Nephron (organoid): ENCODE measurements around the gene DGCR8.

Experiments
- H3K27ac Mint-ChIP-seq, 3 experiments: 2 replicates each; pipeline ENCODE4 v1.8.0; 2020; ENCODE audit warnings: mixed read lengths in 3 of 3, mild to moderate bottlenecking in 2 of 3, moderate library complexity in 1 of 3
- H3K27me3 Mint-ChIP-seq: 2 replicates; pipeline ENCODE4 v1.8.0; 2021; ENCODE audit warnings: low read depth, mild to moderate bottlenecking, moderate library complexity, mixed read lengths
- H3K36me3 Mint-ChIP-seq: 2 replicates; pipeline ENCODE4 v1.8.0; 2020; ENCODE audit warnings: low read depth, mixed read lengths
- H3K4me1 Mint-ChIP-seq: 2 replicates; pipeline ENCODE4 v1.8.0; 2020; ENCODE audit warnings: mixed read lengths
- H3K4me3 Mint-ChIP-seq, 3 experiments: 2 replicates each; pipeline ENCODE4 v1.8.0; 2020; ENCODE audit warnings: mild to moderate bottlenecking in 3 of 3, mixed read lengths in 3 of 3, moderate library complexity in 2 of 3
- H3K9me3 Mint-ChIP-seq: 2 replicates; pipeline ENCODE4 v1.8.0; 2020; ENCODE audit warnings: mixed read lengths
- CTCF ChIP-seq, 3 experiments: fragments of 200-600 bp; sonication (generic); IDR thresholded peaks; one replicate each; pipeline ENCODE4 v1.5.0; 2021; ENCODE audit warnings: antibody characterized with exemption in 3 of 3; ENCODE audit not compliant: unreplicated experiment in 3 of 3

DGCR8 gene

DNA sequence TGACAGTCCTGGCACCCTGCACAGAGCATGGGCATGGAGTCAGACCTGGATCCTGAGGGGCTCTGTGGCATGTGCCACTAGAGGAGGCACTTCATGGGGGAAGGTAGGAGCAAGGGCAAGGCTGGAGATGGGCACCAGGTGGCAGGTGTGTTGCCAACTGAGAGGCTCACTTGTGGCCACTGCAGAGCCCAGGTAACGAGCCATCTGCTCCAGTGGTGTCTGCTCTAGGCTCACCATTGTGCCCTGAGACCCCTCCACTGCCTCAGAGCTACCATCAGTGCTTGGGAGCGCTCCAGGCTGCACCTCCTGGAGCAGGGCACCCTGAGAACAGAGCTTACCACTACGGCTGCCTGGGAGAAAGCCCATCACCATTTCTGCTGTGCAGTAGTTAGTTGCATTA lies 50.3 kb downstream of the DGCR8 start:
- Mint-ChIP-seq H3K36me3 (peaks cover 17% of the 10 kb centered on the region), H3K9me3 (no peaks in the 10 kb centered on the region), H3K4me3 (peak overlapping the region; percentile 72 to 82 (median 82)), H3K27ac (peak overlapping the region in 1 of 3 experiments; percentile 52), H3K4me1 (peaks cover 7% of the 10 kb centered on the region), H3K27me3 (no peaks in the 10 kb centered on the region)
- no peak for TF ChIP-seq CTCF (IDR thresholded peaks at IDR 0.05; ENCODE audit: unreplicated experiment in 3 of 3)

DNA sequence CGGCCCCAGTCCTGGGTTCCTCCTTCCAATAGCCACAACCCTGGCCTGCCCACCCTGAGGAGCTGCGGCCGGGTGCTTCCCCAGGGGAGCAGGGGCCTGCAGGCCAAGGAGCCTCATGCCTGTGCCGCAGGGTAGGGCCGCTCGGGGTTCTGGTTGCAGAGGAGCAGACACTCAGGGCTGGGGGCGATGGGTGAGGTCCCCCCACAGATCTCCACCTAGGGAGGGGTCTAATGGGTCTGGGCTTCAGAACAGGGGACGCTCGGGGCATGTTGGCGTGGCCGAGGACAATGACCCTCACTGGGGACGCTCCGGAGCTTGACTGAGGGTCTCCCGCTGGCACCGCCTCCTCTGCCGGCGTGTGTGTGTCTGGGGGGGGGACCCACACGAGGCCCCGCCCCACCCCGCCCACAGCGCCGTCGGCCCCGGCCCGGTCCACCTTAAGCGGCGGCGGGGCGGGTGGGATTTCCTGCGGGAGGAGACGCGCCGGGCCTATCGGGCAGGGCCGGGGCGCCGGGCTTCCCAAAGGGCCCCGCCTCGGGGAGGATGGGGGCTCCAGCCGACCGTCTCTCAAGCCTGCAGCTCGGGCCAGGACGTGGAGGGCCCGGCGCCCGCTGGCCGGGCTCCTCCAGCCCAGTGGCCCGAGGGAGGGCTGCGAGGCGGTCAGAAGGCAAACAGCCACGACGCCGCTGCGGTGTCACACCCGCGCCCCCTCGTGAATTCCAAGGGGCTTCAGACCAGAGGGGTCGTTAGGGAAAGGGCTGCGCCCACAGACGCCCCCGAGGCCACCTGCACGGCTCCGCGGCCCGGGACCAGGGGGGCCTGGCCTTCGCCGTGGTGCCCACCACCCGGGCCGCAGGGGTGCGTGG lies 50.9 kb downstream of the DGCR8 start:
- no peak for TF ChIP-seq CTCF (IDR thresholded peaks at IDR 0.05; ENCODE audit: unreplicated experiment in 3 of 3)
- Mint-ChIP-seq H3K4me1 (peaks cover 7% of the 10 kb centered on the region), H3K36me3 (peaks cover 14% of the 10 kb centered on the region), H3K27me3 (no peaks in the 10 kb centered on the region), H3K27ac (no peak overlapping the region), H3K4me3 (peak overlapping the region; percentile 72 to 82 (median 82)), H3K9me3 (no peaks in the 10 kb centered on the region)

DNA sequence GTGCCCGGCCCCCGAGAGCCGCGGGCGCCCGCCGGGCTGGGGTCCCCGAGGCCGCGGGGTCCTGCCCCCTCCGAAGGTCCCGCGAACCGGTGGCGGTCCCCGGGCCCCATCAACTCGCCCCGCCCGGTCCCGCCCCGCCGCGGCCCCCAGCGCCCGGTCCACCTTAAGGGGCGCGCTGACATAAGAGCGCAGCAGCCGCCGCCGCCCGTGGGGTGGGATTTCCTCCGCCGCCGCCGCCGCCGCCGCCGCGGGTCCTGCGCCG lies 51.5 kb downstream of the DGCR8 start, which contains the start of gene ZDHHC8:
Gene ZDHHC8 (plus strand): TSS at position 208 of the 262 bp plus-strand sequence. CDS start 144 bp downstream, outside the sequence.
- Mint-ChIP-seq H3K27me3 (no peaks in the 10 kb centered on the region), H3K4me3 (peak within 1 kb of the TSS; percentile 78 to 88 (median 87)), H3K4me1 (peaks cover 12% of the 10 kb centered on the region), H3K9me3 (no peaks in the 10 kb centered on the region), H3K27ac (no peak within 1 kb of the TSS), H3K36me3 (peaks cover 10% of the 10 kb centered on the region)
- no peak for TF ChIP-seq CTCF (IDR thresholded peaks at IDR 0.05; ENCODE audit: unreplicated experiment in 3 of 3)

GRCh38 chr22:20131859-20132685 lies 52.0 kb downstream of the DGCR8 start:
- Mint-ChIP-seq H3K27me3 (no peaks in the 10 kb centered on the region), H3K4me3 (peak overlapping the region; percentile 78 to 88 (median 87)), H3K4me1 (peaks cover 12% of the 10 kb centered on the region), H3K27ac (no peak overlapping the region), H3K36me3 (peaks cover 10% of the 10 kb centered on the region), H3K9me3 (no peaks in the 10 kb centered on the region)
- TF ChIP-seq CTCF (IDR thresholded peaks at IDR 0.05; ENCODE audit: unreplicated experiment in 3 of 3) = no peak

DNA sequence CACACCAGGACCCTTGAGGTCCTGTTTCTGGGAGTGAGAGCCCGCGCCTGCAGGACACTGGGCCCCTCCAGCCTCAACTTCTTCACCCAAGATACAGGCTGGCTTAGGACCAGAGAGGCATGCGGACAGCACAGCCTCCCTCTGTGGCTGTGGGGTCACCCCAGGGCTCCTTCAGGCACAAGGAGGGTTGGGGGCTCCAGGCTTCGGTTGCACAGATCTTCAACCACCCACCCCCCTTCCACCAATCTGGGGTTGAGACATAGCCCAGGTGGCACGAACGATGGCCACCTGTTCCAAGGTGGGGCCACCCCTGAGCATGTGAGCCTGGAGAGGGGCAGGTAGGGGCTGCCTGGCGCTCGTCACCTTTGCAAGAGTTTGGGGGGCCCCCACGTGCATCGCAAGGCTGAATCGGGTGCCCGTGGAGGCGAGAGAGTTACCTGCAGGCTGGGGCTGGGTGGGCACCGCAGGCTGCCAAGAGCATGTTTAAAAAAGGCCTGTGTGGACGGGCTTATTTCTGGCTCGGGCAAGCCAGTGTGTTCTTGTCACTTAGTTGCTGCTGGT lies 52.7 kb downstream of the DGCR8 start:
- no peak for TF ChIP-seq CTCF (IDR thresholded peaks at IDR 0.05; ENCODE audit: unreplicated experiment in 3 of 3)
- H3K4me3 Mint-ChIP-seq = peak overlapping the region; percentile 78 to 88 (median 87)
- no peaks in the 10 kb centered on the region for H3K9me3 Mint-ChIP-seq
- H3K27me3 Mint-ChIP-seq = no peaks in the 10 kb centered on the region
- H3K4me1 Mint-ChIP-seq = peaks cover 17% of the 10 kb centered on the region
- H3K36me3 Mint-ChIP-seq = peaks cover 4% of the 10 kb centered on the region
- no peak overlapping the region for H3K27ac Mint-ChIP-seq
